ENCODE measurements around the gene KRR1. TPM values are rescaled to one million over a fixed set of nuclear protein-coding genes. Genes with fewer than 3 reads are reported as not detected.
"Not testable (repeated sequence)": the region's sequence is repeated elsewhere in the genome, so short reads cannot be mapped to it uniquely, and the experiment has no call there.

Gene KRR1
- total RNA-seq, 1 experiment from 2014 or later: 114 TPM

- Mint-ChIP-seq H3K27me3 (ENCODE audit: unreplicated experiment) (no peaks in the 10 kb centered on the region), H3K4me1 (ENCODE audit: low read depth, unreplicated experiment) (peaks cover 13% of the 10 kb centered on the region), H3K4me3 (ENCODE audit: low read depth, unreplicated experiment) (no peak overlapping the region), H3K27ac (ENCODE audit: unreplicated experiment) (no peak overlapping the region), H3K9me3 (ENCODE audit: low read depth, unreplicated experiment) (no peaks in the 10 kb centered on the region), H3K36me3 (ENCODE audit: insufficient read depth, unreplicated experiment) (peaks cover 6% of the 10 kb centered on the region)
- CTCF ChIA-PET: interaction anchor here (1.0 to 1.1 kb wide), 5 partner anchors 9 to 549 kb away, joined by 3 to 9 read pairs (median 3); partner anchors contain the start of genes GLIPR1L1 and GLIPR1L2
- TF ChIP-seq CTCF (IDR thresholded peaks at IDR 0.05; ENCODE audit: unreplicated experiment): peak; percentile 23
- intact Hi-C loops (cut with micrococcal nuclease; ENCODE audit: unreplicated experiment): loop anchor here (2.0 kb wide), 1 partner anchor 98 kb away; the partner anchor contains the start of gene GLIPR1L2
- no TSS peak for BruUV-seq (replicated peaks)
- peak; percentile 50 for DNase-seq
These were observed 22.9 kb downstream of the KRR1 start for GRCh38 chr12:75488553-75488952.

- no TSS peak for BruUV-seq (replicated peaks)
- CTCF ChIA-PET: no interaction called here
- no peak overlapping the region for H3K27ac Mint-ChIP-seq (ENCODE audit: unreplicated experiment)
- no peaks in the 10 kb centered on the region for H3K27me3 Mint-ChIP-seq (ENCODE audit: unreplicated experiment)
- peaks cover 20% of the 10 kb centered on the region for H3K4me1 Mint-ChIP-seq (ENCODE audit: low read depth, unreplicated experiment)
- peaks cover 6% of the 10 kb centered on the region for H3K36me3 Mint-ChIP-seq (ENCODE audit: insufficient read depth, unreplicated experiment)
- DNase-seq: no peak
- H3K4me3 Mint-ChIP-seq (ENCODE audit: low read depth, unreplicated experiment): no peak overlapping the region
- intact Hi-C loops (cut with micrococcal nuclease; ENCODE audit: unreplicated experiment): no loop called here
- no peaks in the 10 kb centered on the region for H3K9me3 Mint-ChIP-seq (ENCODE audit: low read depth, unreplicated experiment)
- TF ChIP-seq CTCF (IDR thresholded peaks at IDR 0.05; ENCODE audit: unreplicated experiment): no peak
These were observed 24.1 kb downstream of the KRR1 start for GRCh38 chr12:75487308-75487707.

- H3K4me1 Mint-ChIP-seq (ENCODE audit: low read depth, unreplicated experiment): peaks cover 38% of the 10 kb centered on the region
- H3K27me3 Mint-ChIP-seq (ENCODE audit: unreplicated experiment); H3K9me3 Mint-ChIP-seq (ENCODE audit: low read depth, unreplicated experiment); BruUV-seq (replicated peaks); H3K4me3 Mint-ChIP-seq (ENCODE audit: low read depth, unreplicated experiment); DNase-seq; intact Hi-C loops (cut with micrococcal nuclease; ENCODE audit: unreplicated experiment): not testable (repeated sequence)
- CTCF ChIA-PET: interaction anchor here (0.6 to 2.6 kb wide), 5 partner anchors 10 to 553 kb away, joined by 4 to 22 read pairs (median 4); partner anchors contain the start of genes GLIPR1L1, GLIPR1L2 and KRR1
- H3K27ac Mint-ChIP-seq (ENCODE audit: unreplicated experiment): peak overlapping the region; percentile 14
- H3K36me3 Mint-ChIP-seq (ENCODE audit: insufficient read depth, unreplicated experiment): peaks cover 25% of the 10 kb centered on the region
These were observed 27.0 kb downstream of the KRR1 start for GRCh38 chr12:75484450-75484849.

GRCh38 chr12:75483431-75483830 lies 28.0 kb downstream of the KRR1 start:
- Mint-ChIP-seq H3K4me1 (ENCODE audit: low read depth, unreplicated experiment) (peaks cover 39% of the 10 kb centered on the region), H3K27me3 (ENCODE audit: unreplicated experiment) (no peaks in the 10 kb centered on the region), H3K27ac (ENCODE audit: unreplicated experiment) (no peak overlapping the region), H3K4me3 (ENCODE audit: low read depth, unreplicated experiment) (no peak overlapping the region), H3K9me3 (ENCODE audit: low read depth, unreplicated experiment) (no peaks in the 10 kb centered on the region), H3K36me3 (ENCODE audit: insufficient read depth, unreplicated experiment) (peaks cover 25% of the 10 kb centered on the region)
- intact Hi-C loops (cut with micrococcal nuclease; ENCODE audit: unreplicated experiment): no loop called here
- no peak for TF ChIP-seq CTCF (IDR thresholded peaks at IDR 0.05; ENCODE audit: unreplicated experiment)
- CTCF ChIA-PET: interaction anchor here (1.5 to 2.6 kb wide), 4 partner anchors 9 to 92 kb away, joined by 3 to 22 read pairs (median 4); partner anchors contain the start of genes GLIPR1L2 and KRR1
- DNase-seq: no peak
- no TSS peak for BruUV-seq (replicated peaks)

GRCh38 chr12:75482646-75483045 lies 28.8 kb downstream of the KRR1 start:
- H3K4me3 Mint-ChIP-seq (ENCODE audit: low read depth, unreplicated experiment): no peak overlapping the region

More at GRCh38 chr12:75482646-75483045, 28.8 kb downstream of the KRR1 start:
- no peak for TF ChIP-seq CTCF (IDR thresholded peaks at IDR 0.05; ENCODE audit: unreplicated experiment)
- BruUV-seq (replicated peaks): no TSS peak
- intact Hi-C loops (cut with micrococcal nuclease; ENCODE audit: unreplicated experiment): no loop called here
- Mint-ChIP-seq H3K9me3 (ENCODE audit: low read depth, unreplicated experiment) (no peaks in the 10 kb centered on the region), H3K27me3 (ENCODE audit: unreplicated experiment) (no peaks in the 10 kb centered on the region), H3K27ac (ENCODE audit: unreplicated experiment) (no peak overlapping the region), H3K4me1 (ENCODE audit: low read depth, unreplicated experiment) (peaks cover 39% of the 10 kb centered on the region), H3K36me3 (ENCODE audit: insufficient read depth, unreplicated experiment) (peaks cover 25% of the 10 kb centered on the region)
- DNase-seq: no peak
- CTCF ChIA-PET: interaction anchor here (0.7 to 2.6 kb wide), 3 partner anchors 16 to 91 kb away, joined by 3 to 22 read pairs (median 3); partner anchors contain the start of gene GLIPR1L2
